PFSK-1 (cell line): ENCODE data around the gene DPF3.

ENCODE experiments used
- POLR2AphosphoS5 ChIP-seq: IDR thresholded peaks from 2 replicates; pipeline ENCODE4 v1.6.1; 2012; ENCODE audit warnings: low read depth, mild to moderate bottlenecking, control low read depth, low read length, moderate library complexity
- REST ChIP-seq, 2 experiments: IDR thresholded peaks; 2 replicates each; pipeline versions ENCODE4 v1.6.1 to v1.8.0; 2011 to 2012; ENCODE audit warnings: low read depth in 2 of 2, low read length in 2 of 2, control low read depth in 1 of 2, inconsistent platforms in 1 of 2, mild to moderate bottlenecking in 1 of 2, moderate library complexity in 1 of 2; ENCODE audit not compliant: insufficient read depth in 1 of 2
- SIN3A ChIP-seq: IDR thresholded peaks from 2 replicates; pipeline ENCODE4 v1.6.1; 2012; ENCODE audit warnings: mild to moderate bottlenecking, low read length, moderate library complexity, borderline replicate concordance; ENCODE audit not compliant: insufficient read depth
- TAF1 ChIP-seq: IDR thresholded peaks from 2 replicates; pipeline ENCODE4 v1.6.1; 2012; ENCODE audit warnings: low read length, control low read depth, borderline replicate concordance; ENCODE audit not compliant: insufficient read depth

- no peak for TF ChIP-seq TAF1
- TF ChIP-seq POLR2AphosphoS5 = no peak
- TF ChIP-seq REST (IDR thresholded peaks at IDR 0.05; ENCODE audit: insufficient read depth in 1 of 2, low read depth in 2 of 2, low read length in 2 of 2) = no peak
- no peak for TF ChIP-seq SIN3A
Measured at GRCh38 chr14:72629534-72629933, 264.4 kb downstream of the DPF3 start.
